K562 (cell line): ENCODE results near the gene CD55. TPM values are rescaled to one million over a fixed set of nuclear protein-coding genes. Genes with fewer than 3 reads are reported as not detected.
A peak's percentile ranks its signal among the peaks of the same experiment; 100 is the strongest.

Experiments used
- CEBPZ ChIP-seq: fragments of 150-350 bp; IDR thresholded peaks from 2 replicates; pipeline ENCODE4 v1.6.1; 2014; ENCODE audit warnings: low read depth, mild to moderate bottlenecking, low read length, borderline replicate concordance
- CHD1 ChIP-seq: fragments of 200-600 bp; sonication (generic); IDR thresholded peaks from one replicate; pipeline ENCODE4 v1.6.1; 2012; ENCODE audit warnings: mild to moderate bottlenecking, moderate library complexity, low read length, inconsistent platforms
- ILF3 ChIP-seq: fragments of 450-650 bp; IDR thresholded peaks from 2 replicates; pipeline ENCODE4 v1.6.1; 2018; ENCODE audit warnings: antibody characterized with exemption, mild to moderate bottlenecking, moderate library complexity, borderline replicate concordance
- KLF6 ChIP-seq: fragments of 250-450 bp; sonication (Bioruptor Pico); IDR thresholded peaks from 2 replicates; pipeline ENCODE4 v1.4.0; 2020; ENCODE audit warnings: mild to moderate bottlenecking, moderate library complexity, borderline replicate concordance
- MAZ ChIP-seq, 2 experiments: fragments of 450-650 bp in 1 of 2; sonication (generic) in 1 of 2; formaldehyde crosslinking; IDR thresholded peaks in 1 of 2; conservative IDR thresholded peaks in 1 of 2; 2 replicates each; pipeline versions ENCODE4 v1.4.0 to v1.5.0; 2020; ENCODE audit warnings: mild to moderate bottlenecking in 1 of 2, missing genetic modification reagents in 1 of 2
- PHB2 ChIP-seq: fragments of 450-650 bp; IDR thresholded peaks from 2 replicates; pipeline ENCODE4 v1.6.1; 2017; ENCODE audit warnings: low read depth
- TCF7 ChIP-seq: sonication (generic); IDR thresholded peaks from 2 replicates; pipeline ENCODE4 v1.6.1; 2016; ENCODE audit warnings: antibody characterized with exemption, borderline replicate concordance
- ZNF217 ChIP-seq: sonication (generic); formaldehyde crosslinking; IDR thresholded peaks from 2 replicates; pipeline ENCODE4 v1.8.0; 2022; ENCODE audit warnings: mild to moderate bottlenecking, missing genetic modification reagents
- ZNF347 ChIP-seq: fragments of 450-650 bp; formaldehyde crosslinking; IDR thresholded peaks from 2 replicates; pipeline ENCODE4 v1.4.0; 2020; ENCODE audit warnings: low read depth, mild to moderate bottlenecking, moderate library complexity
- ZNF518B ChIP-seq: fragments of 250-450 bp; sonication (Bioruptor Pico); IDR thresholded peaks from 2 replicates; pipeline ENCODE4 v1.5.0; 2021; ENCODE audit warnings: mild to moderate bottlenecking, moderate library complexity
- ZNF583 ChIP-seq: fragments of 250-450 bp; sonication (Bioruptor Pico); IDR thresholded peaks from 2 replicates; pipeline ENCODE4 v1.4.0; 2020
- polyA plus RNA-seq, 8 experiments: library from polyadenylated mRNA; depleted of rRNA in 4 of 8; stranded (reverse) in 5 of 8; unstranded in 3 of 8; fragments of >200 nt; fragmentation: Nextera tagmentation in 2 of 8; fragmentation: Illumina TruSeq in 1 of 8; extraction: Ambion mirVana in 2 of 8; extraction: Trizol in 1 of 8; gene quantifications; 2 replicates each; pipeline versions ENCODE4 v1.2.1 to v1.2.3, GENCODE V29; 2011 to 2014; ENCODE audit warnings: inconsistent platforms in 1 of 8, missing spikeins in 1 of 8
- total RNA-seq, 7 experiments: library from RNA; depleted of rRNA in 6 of 7; stranded (reverse); fragments of >200 nt in 6 of 7; fragmentation: Illumina TruSeq in 2 of 7; extraction: Trizol in 2 of 7; gene quantifications; 2 replicates each; pipeline versions ENCODE4 v1.2.1 to v1.2.3, GENCODE V29; 2011 to 2021; ENCODE audit warnings: low replicate concordance in 1 of 7

CD55 gene
- total and polyA plus RNA-seq, 9 of the 15 experiments (the other 6 are each of a cell fraction or from before 2014, with no cell fraction given), result 17.7 to 150 (median 97.0) TPM

DNA sequence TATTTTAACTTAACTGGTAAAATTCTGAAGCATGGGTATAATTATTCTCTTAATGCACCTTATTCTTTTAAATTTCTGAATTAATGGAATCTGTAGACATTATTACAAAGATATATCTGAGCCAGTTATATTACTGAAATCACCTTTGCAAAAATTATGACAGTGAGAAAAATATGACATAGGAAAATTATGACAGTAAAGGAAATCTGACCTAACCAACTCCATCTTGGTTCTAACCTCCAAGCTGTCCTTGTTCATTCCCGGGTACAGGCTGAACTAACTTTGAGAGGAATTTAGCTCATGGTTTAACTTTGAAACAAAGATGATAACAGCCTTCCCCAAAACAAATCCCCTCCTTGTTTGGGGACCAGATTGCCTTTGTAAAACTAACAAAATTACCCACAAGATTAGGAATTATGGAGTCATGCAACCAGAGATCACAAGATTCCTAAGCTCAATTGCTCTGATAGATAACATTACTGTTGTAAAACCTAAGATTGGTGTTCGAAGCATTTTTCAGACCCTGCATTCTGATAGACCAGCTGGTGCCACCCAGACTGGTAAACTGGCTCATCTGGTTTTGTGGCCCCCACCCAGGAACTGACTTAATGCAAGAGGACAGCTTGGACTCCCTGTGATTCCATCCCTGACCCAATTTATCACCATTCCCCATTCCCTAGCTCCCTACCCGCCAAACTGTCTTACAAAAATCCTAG, 9.4 kb upstream of the CD55 start (continued):
- peak; percentile 67; the same call in 1 of the 2 replicates for TF ChIP-seq ZNF518B (CRISPR knock-in tag)
- TF ChIP-seq TCF7, result no peak
- TF ChIP-seq ZNF347 (CRISPR knock-in tag), result no peak
- peak; percentile 83; the same call in 1 of the 2 replicates for TF ChIP-seq ZNF583 (CRISPR knock-in tag)
- no peak for TF ChIP-seq PHB2
- TF ChIP-seq CHD1, result no peak
- no peak for TF ChIP-seq CEBPZ
- peak; percentile 97 for TF ChIP-seq KLF6 (CRISPR knock-in tag)
- no peak for TF ChIP-seq ZNF217 (CRISPR knock-in tag)
- TF ChIP-seq ILF3, result no peak
- peak in 1 of 2 experiments; percentile 71; a peak in 2 of 4 replicates for TF ChIP-seq MAZ (CRISPR knock-in tag; conservative IDR thresholded peaks at IDR 0.05 in 1 of 2, IDR thresholded peaks at IDR 0.05 in 1 of 2)
